Fibroblast of lung (primary cell): ENCODE results near the gene SOX10. TPM values are rescaled to one million over a fixed set of nuclear protein-coding genes. Genes with fewer than 3 reads are reported as not detected.
"Not testable (repeated sequence)": the region's sequence is repeated elsewhere in the genome, so short reads cannot be mapped to it uniquely, and the experiment has no call there.

Experiments
- DNase-seq, 2 donors: peaks; one replicate each; pipeline versions ENCODE4 v3.0.0 to v3.0.0-alpha.2; 2010; ENCODE audit warnings: low read depth in 2 of 2
- H2AFZ ChIP-seq: 2 replicates; pipeline ENCODE4 v1.5.1; 2012; ENCODE audit warnings: low read length, control low read depth, inconsistent platforms
- H3K27ac ChIP-seq: 2 replicates; pipeline ENCODE4 v1.5.1; 2011; ENCODE audit warnings: low read length, control low read depth; ENCODE audit not compliant: insufficient read depth
- H3K27me3 ChIP-seq: 2 replicates; pipeline ENCODE4 v1.5.1; 2011; ENCODE audit warnings: mild to moderate bottlenecking, low read length; ENCODE audit not compliant: control insufficient read depth, insufficient read depth
- H3K36me3 ChIP-seq: 2 replicates; pipeline ENCODE4 v1.5.1; 2011; ENCODE audit warnings: low read length; ENCODE audit not compliant: control insufficient read depth, insufficient read depth
- H3K4me1 ChIP-seq: 2 replicates; pipeline ENCODE4 v1.5.1; 2011; ENCODE audit warnings: low read length; ENCODE audit not compliant: control insufficient read depth, insufficient read depth; ENCODE audit errors: extremely low read depth
- H3K4me2 ChIP-seq: 2 replicates; pipeline ENCODE4 v1.5.1; 2011; ENCODE audit warnings: low read length, control low read depth; ENCODE audit not compliant: insufficient read depth; ENCODE audit errors: extremely low read depth
- H3K4me3 ChIP-seq, 4 experiments: fragments of 200-600 bp in 1 of 4; sonication (generic) in 1 of 4; replicated peaks in 1 of 4; 2 replicates each; pipeline ENCODE4 v1.5.1; 2011 to 2016; ENCODE audit warnings: low read length in 4 of 4, low read depth in 3 of 4, mild to moderate bottlenecking in 3 of 4, control low read depth in 2 of 4, inconsistent platforms in 1 of 4, mixed read lengths in 1 of 4; ENCODE audit not compliant: insufficient read depth in 1 of 4; ENCODE audit errors: control extremely low read depth in 1 of 4
- H3K79me2 ChIP-seq: 2 replicates; pipeline ENCODE4 v1.5.1; 2012; ENCODE audit warnings: mild to moderate bottlenecking, low read length, inconsistent platforms; ENCODE audit not compliant: control insufficient read depth, insufficient read depth
- H3K9ac ChIP-seq: 2 replicates; pipeline ENCODE4 v1.5.1; 2011; ENCODE audit warnings: mild to moderate bottlenecking, low read length, control low read depth; ENCODE audit not compliant: insufficient read depth
- H3K9me3 ChIP-seq: 2 replicates; pipeline ENCODE4 v1.5.1; 2012; ENCODE audit warnings: low read depth, low read length; ENCODE audit not compliant: control insufficient read depth, insufficient read depth
- H4K20me1 ChIP-seq: 2 replicates; pipeline ENCODE4 v1.5.1; 2011; ENCODE audit warnings: low read length; ENCODE audit not compliant: control insufficient read depth, insufficient read depth; ENCODE audit errors: extremely low read depth
- EZH2 ChIP-seq: IDR thresholded peaks from 2 replicates; pipeline ENCODE4 v1.5.1; 2012; ENCODE audit warnings: low read length, control low read depth, mild to moderate bottlenecking; ENCODE audit errors: missing control alignments
- polyA plus RNA-seq, 2 donors: library from polyadenylated mRNA; depleted of rRNA in 1 of 2; stranded (reverse) in 1 of 2; unstranded in 1 of 2; fragments of >200 nt; gene quantifications; 2 replicates each; pipeline ENCODE4 v1.2.1, GENCODE V29; 2011 to 2012; ENCODE audit warnings: missing spikeins in 1 of 2
- total RNA-seq: library from RNA; depleted of rRNA; stranded (reverse); fragments of >200 nt; gene quantifications from 2 replicates; pipeline ENCODE4 v1.2.1, GENCODE V29; 2014
- TF ChIP-seq, protein P1 (sequence below), 2 donors: IDR thresholded peaks in 1 of 2; conservative IDR thresholded peaks in 1 of 2; 1 replicate in 1 of 2; 2 replicates in 1 of 2; pipeline ENCODE4 v1.5.1; 2011 to 2012; ENCODE audit warnings: low read length in 2 of 2, control low read depth in 1 of 2, inconsistent platforms in 1 of 2, low read depth in 1 of 2, mild to moderate bottlenecking in 1 of 2

The SOX10 gene
- total and polyA plus RNA-seq, 2 donors (not counting 1 experiment from before 2014, with no cell fraction given): not detected

DNA sequence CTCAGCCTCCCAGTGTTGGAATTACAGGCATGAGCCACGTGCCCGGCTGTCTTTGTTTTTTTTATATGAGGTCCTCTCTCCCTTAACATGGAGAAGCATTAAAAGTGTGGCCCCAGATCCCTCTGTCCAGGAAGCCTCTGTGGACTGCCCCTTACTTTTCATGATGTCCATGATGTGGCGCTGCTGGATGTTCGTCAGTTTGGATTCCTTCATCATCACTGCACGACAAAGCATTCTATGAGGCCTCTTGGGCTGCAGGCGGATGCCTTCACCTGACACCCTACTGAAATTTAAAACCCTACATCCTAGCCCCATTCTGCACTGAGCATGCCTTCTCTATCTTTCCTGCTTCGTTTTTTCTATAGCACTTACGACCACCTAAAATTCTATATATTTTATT is 33.0 kb downstream of the SOX10 start:
- H4K20me1 ChIP-seq: no peaks in the 10 kb centered on the region
- H3K4me1 ChIP-seq: peaks cover 4% of the 10 kb centered on the region
- H2AFZ ChIP-seq: no peak overlapping the region
- H3K36me3 ChIP-seq: no peaks in the 10 kb centered on the region
- H3K4me3 ChIP-seq: no peak overlapping the region
- H3K27me3 ChIP-seq: no peaks in the 10 kb centered on the region
- TF ChIP-seq, protein P1, sequence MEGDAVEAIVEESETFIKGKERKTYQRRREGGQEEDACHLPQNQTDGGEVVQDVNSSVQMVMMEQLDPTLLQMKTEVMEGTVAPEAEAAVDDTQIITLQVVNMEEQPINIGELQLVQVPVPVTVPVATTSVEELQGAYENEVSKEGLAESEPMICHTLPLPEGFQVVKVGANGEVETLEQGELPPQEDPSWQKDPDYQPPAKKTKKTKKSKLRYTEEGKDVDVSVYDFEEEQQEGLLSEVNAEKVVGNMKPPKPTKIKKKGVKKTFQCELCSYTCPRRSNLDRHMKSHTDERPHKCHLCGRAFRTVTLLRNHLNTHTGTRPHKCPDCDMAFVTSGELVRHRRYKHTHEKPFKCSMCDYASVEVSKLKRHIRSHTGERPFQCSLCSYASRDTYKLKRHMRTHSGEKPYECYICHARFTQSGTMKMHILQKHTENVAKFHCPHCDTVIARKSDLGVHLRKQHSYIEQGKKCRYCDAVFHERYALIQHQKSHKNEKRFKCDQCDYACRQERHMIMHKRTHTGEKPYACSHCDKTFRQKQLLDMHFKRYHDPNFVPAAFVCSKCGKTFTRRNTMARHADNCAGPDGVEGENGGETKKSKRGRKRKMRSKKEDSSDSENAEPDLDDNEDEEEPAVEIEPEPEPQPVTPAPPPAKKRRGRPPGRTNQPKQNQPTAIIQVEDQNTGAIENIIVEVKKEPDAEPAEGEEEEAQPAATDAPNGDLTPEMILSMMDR (conservative IDR thresholded peaks at IDR 0.05 in 1 of 2, IDR thresholded peaks at IDR 0.05 in 1 of 2; ENCODE audit: low read depth in 1 of 2, low read length in 2 of 2): no peak
- no peak for TF ChIP-seq EZH2
- no peak overlapping the region for H3K9ac ChIP-seq
- H3K79me2 ChIP-seq: peaks cover 15% of the 10 kb centered on the region
- H3K4me2 ChIP-seq: no peak overlapping the region
- H3K27ac ChIP-seq: no peak overlapping the region
- DNase-seq: peak in 1 of 2 donors; percentile 32
- H3K9me3 ChIP-seq: no peaks in the 10 kb centered on the region

DNA sequence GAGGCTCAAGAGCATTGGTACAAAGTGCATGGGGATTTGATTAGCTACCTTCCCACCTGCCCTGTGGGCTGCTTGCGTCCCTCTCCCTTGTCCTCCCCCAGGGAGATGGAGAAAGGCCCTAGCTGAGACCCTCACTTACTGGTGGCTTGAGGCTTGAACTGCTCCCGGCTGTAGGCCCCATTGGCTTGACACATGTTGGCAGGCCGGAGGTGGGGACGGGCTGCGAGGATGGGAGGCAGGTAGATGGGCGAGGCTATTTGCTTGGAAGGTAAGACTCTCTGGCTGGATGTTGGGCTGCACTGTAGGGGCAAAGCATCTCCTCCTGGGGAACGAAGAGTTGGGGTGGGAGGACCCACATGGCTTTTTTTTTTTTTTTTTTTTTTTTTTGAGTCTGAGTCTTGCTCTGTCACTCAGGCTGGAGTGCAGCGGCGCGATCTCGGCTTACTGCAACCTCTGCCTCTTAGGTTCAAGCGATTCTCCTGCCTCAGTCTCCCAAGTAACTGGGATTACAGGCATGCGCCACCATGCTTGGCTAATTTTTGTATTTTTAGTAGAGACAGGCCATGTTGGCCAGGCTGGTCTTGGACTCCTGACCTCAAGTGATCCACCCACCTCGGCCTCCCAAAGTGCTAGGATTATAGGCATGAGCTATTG is 37.1 kb downstream of the SOX10 start:
- H2AFZ ChIP-seq, H3K9ac ChIP-seq, DNase-seq: not testable (repeated sequence)

DNA sequence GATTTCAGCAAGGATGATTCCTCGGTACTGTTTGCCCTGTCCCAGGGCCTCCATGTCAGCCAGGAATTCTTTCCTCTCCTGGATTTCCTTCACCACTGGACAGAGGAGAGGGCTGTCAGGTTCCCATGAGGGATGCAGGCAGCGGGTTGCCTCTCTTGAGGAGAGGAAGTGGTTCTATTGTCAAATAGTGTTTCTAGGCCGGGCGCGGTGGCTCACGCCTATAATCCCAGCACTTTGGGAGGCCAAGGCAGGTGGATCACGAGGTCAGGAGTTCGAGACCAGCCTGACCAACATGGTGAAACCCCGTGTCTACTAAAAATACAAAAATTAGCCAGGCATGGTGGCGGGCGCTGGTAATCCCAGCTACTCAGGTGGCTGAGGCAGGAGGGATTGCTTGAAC is 39.9 kb downstream of the SOX10 start:
- H3K9ac ChIP-seq, H3K79me2 ChIP-seq, H3K4me3 ChIP-seq, H3K27ac ChIP-seq, H3K4me1 ChIP-seq, H3K36me3 ChIP-seq, H3K27me3 ChIP-seq, H2AFZ ChIP-seq, H3K4me2 ChIP-seq, H4K20me1 ChIP-seq, DNase-seq, H3K9me3 ChIP-seq: not testable (repeated sequence)

More for the DNA sequence above, 37.1 kb downstream of the SOX10 start:
- not testable (repeated sequence) for H3K4me1 ChIP-seq, H3K36me3 ChIP-seq, H3K27me3 ChIP-seq, H3K79me2 ChIP-seq, H3K4me2 ChIP-seq, H3K9me3 ChIP-seq, H3K4me3 ChIP-seq, H4K20me1 ChIP-seq, H3K27ac ChIP-seq

DNA sequence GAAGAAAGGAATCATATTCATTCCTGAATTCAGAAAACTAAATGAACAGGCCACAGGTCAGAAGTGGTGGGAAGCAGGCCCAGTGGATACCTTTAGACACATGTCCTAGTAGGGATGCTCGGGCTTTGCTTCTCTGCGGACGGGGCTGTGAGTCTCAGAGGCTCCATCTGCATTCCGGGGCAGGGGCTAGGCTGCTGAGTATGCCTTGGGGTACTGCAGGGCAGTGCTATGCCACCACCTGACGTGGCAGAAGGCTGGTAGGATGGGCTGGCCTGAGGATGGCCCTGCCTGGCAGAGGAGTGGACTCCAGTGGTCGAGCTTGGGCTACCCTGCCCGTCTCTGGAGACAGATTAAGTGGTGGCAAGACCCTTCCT is 40.5 kb downstream of the SOX10 start:
- DNase-seq: no peak
- no peaks in the 10 kb centered on the region for H4K20me1 ChIP-seq

More for the DNA sequence above, 40.5 kb downstream of the SOX10 start:
- TF ChIP-seq, protein P1 (conservative IDR thresholded peaks at IDR 0.05 in 1 of 2, IDR thresholded peaks at IDR 0.05 in 1 of 2; ENCODE audit: low read depth in 1 of 2, low read length in 2 of 2): no peak
- TF ChIP-seq EZH2: no peak
- Histone ChIP-seq H3K79me2 (no peaks in the 10 kb centered on the region), H2AFZ (no peak overlapping the region), H3K4me3 (no peak overlapping the region), H3K9ac (no peak overlapping the region), H3K27ac (no peak overlapping the region), H3K4me2 (no peak overlapping the region), H3K9me3 (no peaks in the 10 kb centered on the region), H3K27me3 (no peaks in the 10 kb centered on the region), H3K4me1 (no peaks in the 10 kb centered on the region), H3K36me3 (peaks cover 12% of the 10 kb centered on the region)
